Measurements from ENCODE around the gene PARN. TPM values are rescaled to one million over a fixed set of nuclear protein-coding genes. Genes with fewer than 3 reads are reported as not detected.
"Not testable (repeated sequence)": the region's sequence is repeated elsewhere in the genome, so short reads cannot be mapped to it uniquely, and the experiment has no call there.

The PARN gene
- total RNA-seq, 4 donors from 2014 or later: 34.1 to 50.0 (median 40.3) TPM

DNA sequence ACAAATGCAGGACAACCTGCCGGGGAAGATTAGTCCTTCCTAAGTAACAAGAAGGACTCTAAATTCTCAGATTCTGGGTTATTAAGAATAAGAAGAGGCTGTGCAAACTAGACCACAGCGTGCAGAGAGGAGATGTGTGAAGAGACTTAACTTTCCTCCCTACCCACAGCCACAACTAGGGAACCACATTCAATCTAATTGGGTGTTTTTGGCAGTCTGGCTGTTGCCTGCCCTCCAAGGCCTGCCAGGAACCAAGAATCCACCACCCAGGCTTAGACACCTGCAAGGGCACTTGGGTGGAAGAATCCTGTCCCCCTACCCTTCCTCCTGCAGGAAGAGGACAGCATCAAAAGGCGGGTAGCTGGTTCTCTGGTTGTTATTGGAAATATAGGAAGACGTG, 202.0 kb downstream of the PARN start:
- H3K36me3 ChIP-seq: no peaks in the 10 kb centered on the region
- no peak overlapping the region for H3K27ac ChIP-seq
- no peak for TF ChIP-seq POLR2A (IDR thresholded peaks at IDR 0.05)
- TF ChIP-seq CTCF (IDR thresholded peaks at IDR 0.05): no peak
- H3K4me1 ChIP-seq: no peaks in the 10 kb centered on the region
- no peaks in the 10 kb centered on the region for H3K27me3 ChIP-seq
- intact Hi-C loops (cut with DNase I; ENCODE audit: low total_unique reads): no loop called here
- H3K9me3 ChIP-seq: no peaks in the 10 kb centered on the region
- H3K4me3 ChIP-seq: no peak overlapping the region
- DNase-seq: no peak

DNA sequence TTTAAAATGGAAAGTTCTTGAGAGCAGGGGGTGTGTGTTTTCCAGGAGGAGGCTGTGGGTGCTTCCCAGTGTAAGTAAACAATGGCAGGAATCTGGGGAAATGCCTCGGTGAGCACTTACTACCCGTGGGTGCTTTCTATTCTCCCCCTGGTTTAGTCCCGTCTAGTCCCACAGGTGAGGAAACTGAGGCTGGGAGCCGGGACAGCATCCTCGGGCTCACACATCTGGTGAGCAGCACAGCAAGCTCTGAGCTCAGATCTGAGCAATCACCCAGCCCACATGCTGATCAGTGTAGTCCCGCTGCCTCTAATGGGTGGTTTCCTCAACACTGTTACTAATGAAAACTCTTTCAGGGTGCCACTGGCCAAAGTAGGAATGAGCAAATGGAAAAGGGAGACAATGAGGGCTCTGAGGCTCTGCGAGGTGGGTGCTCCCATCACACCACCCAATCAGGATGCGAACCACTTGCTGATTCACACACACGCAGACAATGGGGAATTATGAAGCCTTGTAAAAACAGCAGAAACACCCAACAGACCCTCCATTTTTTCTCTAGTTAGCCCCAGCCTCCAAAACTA, 202.6 kb downstream of the PARN start:
- no peak for TF ChIP-seq POLR2A (IDR thresholded peaks at IDR 0.05)
- TF ChIP-seq CTCF (IDR thresholded peaks at IDR 0.05): no peak
- DNase-seq: no peak
- intact Hi-C loops (cut with DNase I; ENCODE audit: low total_unique reads): no loop called here
- no peaks in the 10 kb centered on the region for H3K36me3 ChIP-seq
- H3K4me3 ChIP-seq: no peak overlapping the region
- no peaks in the 10 kb centered on the region for H3K9me3 ChIP-seq
- no peaks in the 10 kb centered on the region for H3K27me3 ChIP-seq
- H3K4me1 ChIP-seq: no peaks in the 10 kb centered on the region
- no peak overlapping the region for H3K27ac ChIP-seq

- Histone ChIP-seq H3K36me3 (no peaks in the 10 kb centered on the region), H3K4me3 (no peak overlapping the region), H3K27me3 (no peaks in the 10 kb centered on the region), H3K27ac (no peak overlapping the region), H3K9me3 (no peaks in the 10 kb centered on the region), H3K4me1 (no peaks in the 10 kb centered on the region)
- TF ChIP-seq POLR2A (IDR thresholded peaks at IDR 0.05) (no peak), CTCF (IDR thresholded peaks at IDR 0.05) (no peak)
- intact Hi-C loops (cut with DNase I; ENCODE audit: low total_unique reads): no loop called here
- no peak for DNase-seq
These were observed 205.5 kb downstream of the PARN start for GRCh38 chr16:14424595-14424994.

DNA sequence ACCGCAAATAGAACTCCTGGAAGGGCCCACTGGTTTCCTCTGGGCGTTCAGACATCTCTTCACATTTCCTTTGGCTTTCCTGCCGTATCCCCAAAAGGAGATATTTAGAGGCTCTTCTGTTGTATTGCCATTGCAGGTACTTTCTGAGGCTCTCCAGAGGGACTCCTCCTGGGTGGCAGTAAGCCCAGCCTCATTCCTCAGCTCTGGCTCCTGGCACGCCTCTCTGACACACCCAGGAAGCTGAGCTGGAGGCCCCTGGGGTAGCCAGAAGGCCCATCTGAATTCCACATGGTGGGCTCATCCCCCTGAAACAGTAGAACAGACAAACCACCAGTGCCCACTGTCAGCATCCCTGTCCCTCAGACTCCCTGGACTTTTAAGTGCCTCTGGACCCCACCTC, 206.7 kb downstream of the PARN start:
- TF ChIP-seq CTCF (IDR thresholded peaks at IDR 0.05) (no peak), POLR2A (IDR thresholded peaks at IDR 0.05) (no peak)
- Histone ChIP-seq H3K4me1 (no peaks in the 10 kb centered on the region), H3K27ac (no peak overlapping the region), H3K27me3 (no peaks in the 10 kb centered on the region), H3K36me3 (no peaks in the 10 kb centered on the region), H3K4me3 (no peak overlapping the region), H3K9me3 (no peaks in the 10 kb centered on the region)
- intact Hi-C loops (cut with DNase I; ENCODE audit: low total_unique reads): no loop called here
- no peak for DNase-seq

GRCh38 chr16:14420721-14421488, 209.2 kb downstream of the PARN start:
- intact Hi-C loops (cut with DNase I; ENCODE audit: low total_unique reads): no loop called here
- no peaks in the 10 kb centered on the region for H3K36me3 ChIP-seq
- DNase-seq: no peak
- no peaks in the 10 kb centered on the region for H3K4me1 ChIP-seq
- no peaks in the 10 kb centered on the region for H3K27me3 ChIP-seq
- no peak overlapping the region for H3K4me3 ChIP-seq
- H3K27ac ChIP-seq: no peak overlapping the region
- no peaks in the 10 kb centered on the region for H3K9me3 ChIP-seq
- no peak for TF ChIP-seq CTCF (IDR thresholded peaks at IDR 0.05)
- no peak for TF ChIP-seq POLR2A (IDR thresholded peaks at IDR 0.05)

DNA sequence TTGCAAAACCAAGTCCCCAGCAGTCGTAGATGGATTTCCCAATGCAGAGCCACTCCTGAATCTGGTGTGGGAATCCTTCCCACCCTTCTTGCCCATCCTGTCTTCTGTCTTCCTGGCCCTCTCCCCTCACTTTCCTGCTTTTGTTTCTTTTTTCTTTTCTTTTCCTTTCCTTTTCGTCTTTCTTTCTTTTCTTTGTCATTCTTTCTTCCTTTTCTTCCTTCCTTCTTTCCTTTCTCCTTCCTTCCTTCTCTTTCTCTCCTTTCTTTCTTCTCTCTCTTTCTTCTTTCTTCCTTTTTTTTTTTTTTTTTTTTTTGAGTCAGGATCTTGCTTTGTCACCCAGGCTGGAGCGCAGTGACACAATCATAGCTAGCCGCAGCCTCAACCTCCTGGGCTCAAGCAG, 209.8 kb downstream of the PARN start:
- H3K4me1 ChIP-seq; H3K27me3 ChIP-seq; intact Hi-C loops (cut with DNase I; ENCODE audit: low total_unique reads); DNase-seq; H3K27ac ChIP-seq; H3K9me3 ChIP-seq; H3K36me3 ChIP-seq; H3K4me3 ChIP-seq: not testable (repeated sequence)
